ENCODE results near the gene JAKMIP2. TPM values are rescaled to one million over a fixed set of nuclear protein-coding genes. Genes with fewer than 3 reads are reported as not detected.
"Not testable (repeated sequence)": the region's sequence is repeated elsewhere in the genome, so short reads cannot be mapped to it uniquely, and the experiment has no call there.

Gene JAKMIP2
- total RNA-seq, 1 donor from 2014 or later: 1.8 TPM

- Mint-ChIP-seq H3K9me3 (ENCODE audit: unreplicated experiment) (no peaks in the 10 kb centered on the region), H3K36me3 (ENCODE audit: unreplicated experiment) (no peaks in the 10 kb centered on the region), H3K4me1 (ENCODE audit: unreplicated experiment) (no peaks in the 10 kb centered on the region)
Observed at GRCh38 chr5:147642666-147643065, 139.9 kb downstream of the JAKMIP2 start.

GRCh38 chr5:147639321-147639720, 143.2 kb downstream of the JAKMIP2 start:
- Mint-ChIP-seq H3K4me3 (ENCODE audit: unreplicated experiment) (no peak overlapping the region), H3K27me3 (ENCODE audit: unreplicated experiment) (no peaks in the 10 kb centered on the region), H3K9me3 (ENCODE audit: unreplicated experiment) (no peaks in the 10 kb centered on the region), H3K36me3 (ENCODE audit: unreplicated experiment) (no peaks in the 10 kb centered on the region), H3K4me1 (ENCODE audit: unreplicated experiment) (no peaks in the 10 kb centered on the region), H3K27ac (ENCODE audit: unreplicated experiment) (no peak overlapping the region)
- no peak for TF ChIP-seq CTCF (IDR thresholded peaks at IDR 0.05)
- no peak for DNase-seq (ENCODE audit: extremely low spot score, unreplicated experiment)

More at GRCh38 chr5:147642666-147643065, 139.9 kb downstream of the JAKMIP2 start:
- no peak for TF ChIP-seq CTCF (IDR thresholded peaks at IDR 0.05)
- no peak overlapping the region for H3K27ac Mint-ChIP-seq (ENCODE audit: unreplicated experiment)
- no peaks in the 10 kb centered on the region for H3K27me3 Mint-ChIP-seq (ENCODE audit: unreplicated experiment)
- H3K4me3 Mint-ChIP-seq (ENCODE audit: unreplicated experiment): no peak overlapping the region
- DNase-seq (ENCODE audit: extremely low spot score, unreplicated experiment): no peak

DNA sequence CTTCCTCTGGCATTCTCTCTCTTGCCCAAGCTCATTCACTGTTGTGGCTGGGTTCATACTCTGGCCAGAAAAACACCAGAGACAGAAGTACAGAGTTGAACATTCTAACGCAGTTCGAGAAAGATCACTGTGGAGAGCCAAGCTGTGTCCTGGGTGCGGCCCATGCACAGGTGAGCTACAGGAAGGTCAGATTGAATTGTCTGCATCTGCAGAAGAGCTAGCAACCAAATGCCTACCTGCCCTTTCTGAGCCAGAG, 145.9 kb downstream of the JAKMIP2 start:
- no peak overlapping the region for H3K27ac Mint-ChIP-seq (ENCODE audit: unreplicated experiment)
- H3K4me3 Mint-ChIP-seq (ENCODE audit: unreplicated experiment): no peak overlapping the region
- TF ChIP-seq CTCF (IDR thresholded peaks at IDR 0.05): no peak
- DNase-seq (ENCODE audit: extremely low spot score, unreplicated experiment): no peak
- no peaks in the 10 kb centered on the region for H3K4me1 Mint-ChIP-seq (ENCODE audit: unreplicated experiment)
- H3K27me3 Mint-ChIP-seq (ENCODE audit: unreplicated experiment): no peaks in the 10 kb centered on the region
- no peaks in the 10 kb centered on the region for H3K9me3 Mint-ChIP-seq (ENCODE audit: unreplicated experiment)
- H3K36me3 Mint-ChIP-seq (ENCODE audit: unreplicated experiment): no peaks in the 10 kb centered on the region

DNA sequence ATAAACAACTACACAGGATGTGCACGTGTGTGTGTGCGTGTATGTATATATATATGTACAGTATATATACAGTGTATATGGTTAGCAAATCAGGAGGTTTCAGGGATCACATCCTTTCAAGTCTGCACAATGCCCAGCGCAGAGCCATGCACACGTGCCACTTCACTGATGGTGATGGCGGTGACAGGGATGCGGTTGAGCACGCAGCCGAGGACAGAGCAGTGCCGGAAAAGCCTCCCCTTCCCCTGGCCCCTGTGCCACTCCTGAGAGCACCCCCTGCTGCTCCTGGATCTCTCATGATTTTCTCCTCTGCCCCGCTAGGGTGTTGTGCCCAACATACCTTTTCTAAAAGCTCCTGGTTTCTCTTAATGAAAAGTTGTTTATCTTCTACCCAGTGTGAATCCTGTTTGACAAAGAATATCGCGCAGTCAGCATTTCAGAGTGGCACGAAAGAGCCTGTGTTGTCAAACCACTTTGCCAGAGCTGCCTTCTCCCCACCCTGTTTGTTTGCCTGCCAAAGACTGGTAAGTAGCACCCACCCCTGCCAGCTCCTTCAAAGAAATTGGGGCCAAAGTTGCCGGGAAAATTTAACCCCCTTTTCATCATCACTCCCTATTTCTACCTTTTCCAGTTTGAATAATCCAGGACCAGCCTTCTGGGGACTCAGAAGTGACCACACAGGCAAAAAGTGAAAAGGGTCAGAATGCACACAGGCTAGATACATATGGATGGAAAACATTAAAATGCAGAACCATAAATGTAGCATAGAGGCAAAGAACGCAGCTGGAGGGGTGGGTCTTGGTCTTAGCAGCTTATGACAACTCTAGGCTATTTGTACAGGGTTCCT, 146.4 kb downstream of the JAKMIP2 start:
- Mint-ChIP-seq H3K9me3 (ENCODE audit: unreplicated experiment) (no peaks in the 10 kb centered on the region), H3K4me3 (ENCODE audit: unreplicated experiment) (no peak overlapping the region), H3K27me3 (ENCODE audit: unreplicated experiment) (no peaks in the 10 kb centered on the region), H3K4me1 (ENCODE audit: unreplicated experiment) (no peaks in the 10 kb centered on the region), H3K36me3 (ENCODE audit: unreplicated experiment) (no peaks in the 10 kb centered on the region), H3K27ac (ENCODE audit: unreplicated experiment) (no peak overlapping the region)
- TF ChIP-seq CTCF (IDR thresholded peaks at IDR 0.05): no peak
- DNase-seq (ENCODE audit: extremely low spot score, unreplicated experiment): no peak

GRCh38 chr5:147635439-147635838, 147.1 kb downstream of the JAKMIP2 start:
- not testable (repeated sequence) for H3K4me1 Mint-ChIP-seq (ENCODE audit: unreplicated experiment); H3K4me3 Mint-ChIP-seq (ENCODE audit: unreplicated experiment); H3K9me3 Mint-ChIP-seq (ENCODE audit: unreplicated experiment); H3K36me3 Mint-ChIP-seq (ENCODE audit: unreplicated experiment); H3K27me3 Mint-ChIP-seq (ENCODE audit: unreplicated experiment); H3K27ac Mint-ChIP-seq (ENCODE audit: unreplicated experiment); DNase-seq (ENCODE audit: extremely low spot score, unreplicated experiment)

Data from osteocyte (in vitro differentiated cells).